Right hindlimb (tissue), 1 donor: ENCODE results near the gene FOS.
A peak's percentile ranks its signal among the peaks of the same experiment; 100 is the strongest.
"Not testable (repeated sequence)": the region's sequence is repeated elsewhere in the genome, so short reads cannot be mapped to it uniquely, and the experiment has no call there.

ENCODE experiments used
- DNase-seq: peaks from one replicate; pipeline ENCODE4 v3.0.0-alpha.2; 2018

Gene FOS

GRCh38 chr14:75295491-75296345 lies 17.1 kb downstream of the FOS start:
- peak; percentile 89 for DNase-seq

GRCh38 chr14:75297411-75298040 lies 18.9 kb downstream of the FOS start:
- peak; percentile 6 for DNase-seq

- DNase-seq = peak; percentile 30
These were observed 19.7 kb downstream of the FOS start for GRCh38 chr14:75298187-75298965.

- DNase-seq = peak; percentile 18
These were observed 20.4 kb downstream of the FOS start for GRCh38 chr14:75299059-75299458.

- DNase-seq = no peak
These were observed 20.9 kb downstream of the FOS start for GRCh38 chr14:75299576-75299975.

- peak; percentile 39 for DNase-seq
These were observed 23.2 kb downstream of the FOS start for GRCh38 chr14:75301666-75302325.

GRCh38 chr14:75303381-75303789 lies 24.8 kb downstream of the FOS start:
- peak; percentile 66 for DNase-seq

GRCh38 chr14:75306410-75306809 lies 27.8 kb downstream of the FOS start:
- not testable (repeated sequence) for DNase-seq

- DNase-seq = peak; percentile 45
These were observed 28.5 kb downstream of the FOS start for GRCh38 chr14:75306927-75307699.

- DNase-seq = peak; percentile 90
These were observed 29.2 kb downstream of the FOS start for GRCh38 chr14:75307700-75308379.

- DNase-seq = not testable (repeated sequence)
These were observed 30.4 kb downstream of the FOS start for GRCh38 chr14:75308991-75309390.

- not testable (repeated sequence) for DNase-seq
These were observed 30.9 kb downstream of the FOS start for GRCh38 chr14:75309561-75309960.

GRCh38 chr14:75310295-75311111 lies 31.9 kb downstream of the FOS start:
- DNase-seq = peak; percentile 96

GRCh38 chr14:75311356-75311755 lies 32.7 kb downstream of the FOS start:
- DNase-seq = peak; percentile 48

- no peak for DNase-seq
These were observed 33.7 kb downstream of the FOS start for GRCh38 chr14:75312341-75312740.

GRCh38 chr14:75313294-75313693 lies 34.7 kb downstream of the FOS start:
- DNase-seq = no peak

GRCh38 chr14:75315144-75315543 lies 36.5 kb downstream of the FOS start:
- DNase-seq = peak; percentile 62

- DNase-seq = no peak
These were observed 38.5 kb downstream of the FOS start for GRCh38 chr14:75317148-75317547.

GRCh38 chr14:75318353-75318752 lies 39.7 kb downstream of the FOS start:
- DNase-seq = no peak

- DNase-seq = no peak
These were observed 40.4 kb downstream of the FOS start for GRCh38 chr14:75319021-75319420.

- no peak for DNase-seq
These were observed 41.6 kb downstream of the FOS start for GRCh38 chr14:75320196-75320595.
